Cortex of kidney (tissue), 1 donor: ENCODE data around the gene USP17L21.
"Not testable (repeated sequence)": the region's sequence is repeated elsewhere in the genome, so short reads cannot be mapped to it uniquely, and the experiment has no call there.

Experiments used
- DNase-seq: peaks from one replicate; lab custom pipeline; 2025; lab: John Stamatoyannopoulos, UW

USP17L21 gene, protein sequence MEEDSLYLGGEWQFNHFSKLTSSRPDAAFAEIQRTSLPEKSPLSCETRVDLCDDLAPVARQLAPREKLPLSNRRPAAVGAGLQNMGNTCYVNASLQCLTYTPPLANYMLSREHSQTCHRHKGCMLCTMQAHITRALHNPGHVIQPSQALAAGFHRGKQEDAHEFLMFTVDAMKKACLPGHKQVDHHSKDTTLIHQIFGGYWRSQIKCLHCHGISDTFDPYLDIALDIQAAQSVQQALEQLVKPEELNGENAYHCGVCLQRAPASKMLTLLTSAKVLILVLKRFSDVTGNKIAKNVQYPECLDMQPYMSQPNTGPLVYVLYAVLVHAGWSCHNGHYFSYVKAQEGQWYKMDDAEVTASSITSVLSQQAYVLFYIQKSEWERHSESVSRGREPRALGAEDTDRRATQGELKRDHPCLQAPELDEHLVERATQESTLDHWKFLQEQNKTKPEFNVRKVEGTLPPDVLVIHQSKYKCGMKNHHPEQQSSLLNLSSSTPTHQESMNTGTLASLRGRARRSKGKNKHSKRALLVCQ

DNA sequence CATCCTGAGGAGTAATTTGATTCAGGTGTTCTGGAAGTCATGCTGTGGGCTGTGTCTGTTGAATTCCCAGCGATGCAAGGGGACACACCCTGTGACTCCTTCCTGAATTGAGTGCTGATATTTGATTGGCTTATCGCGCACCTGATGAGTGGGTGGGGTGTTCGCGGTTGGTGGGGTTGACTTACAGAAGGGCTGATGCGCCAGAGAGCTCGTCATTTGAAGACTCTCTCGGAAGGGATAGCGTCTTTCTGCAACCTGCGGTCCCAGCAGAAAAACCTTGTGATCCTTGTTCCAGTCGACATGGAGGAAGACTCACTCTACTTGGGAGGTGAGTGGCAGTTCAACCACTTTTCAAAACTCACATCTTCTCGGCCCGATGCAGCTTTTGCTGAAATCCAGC, at the start of gene USP17L21:
Gene USP17L21 (plus strand): TSS at position 301 of the 400 bp plus-strand sequence. CDS start 0 bp downstream, at position 301.
- DNase-seq, result not testable (repeated sequence)

DNA sequence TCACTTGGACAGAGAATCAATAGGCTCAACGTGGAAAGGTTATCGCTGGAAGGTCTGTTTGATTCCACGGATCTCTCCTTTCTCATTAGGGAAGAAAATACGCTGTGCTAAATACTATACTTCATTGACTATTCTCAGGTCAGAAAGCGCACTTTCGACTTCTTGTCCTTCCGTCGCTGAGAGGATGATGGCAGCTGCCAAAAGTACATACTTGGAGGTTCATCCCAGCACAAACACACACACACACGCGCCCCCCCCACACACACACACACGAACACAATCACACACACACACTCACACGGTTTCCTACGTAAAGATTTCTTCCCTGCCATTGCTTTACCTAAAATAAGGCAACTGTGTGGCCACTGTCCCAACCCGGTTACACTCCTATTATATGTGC, 48.0 kb upstream of the USP17L21 start:
- DNase-seq, result not testable (repeated sequence)

DNA sequence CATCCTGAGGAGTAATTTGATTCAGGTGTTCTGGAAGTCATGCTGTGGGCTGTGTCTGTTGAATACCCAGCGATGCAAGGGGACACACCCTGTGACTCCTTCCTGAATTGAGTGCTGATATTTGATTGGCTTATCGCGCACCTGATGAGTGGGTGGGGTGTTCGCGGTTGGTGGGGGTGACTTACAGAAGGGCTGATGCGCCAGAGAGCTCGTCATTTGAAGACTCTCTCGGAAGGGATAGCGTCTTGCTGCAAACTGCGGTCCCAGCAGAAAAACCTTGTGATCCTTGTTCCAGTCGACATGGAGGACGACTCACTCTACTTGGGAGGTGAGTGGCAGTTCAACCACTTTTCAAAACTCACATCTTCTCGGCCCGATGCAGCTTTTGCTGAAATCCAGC, 47.6 kb upstream of the USP17L21 start, which contains the start of gene USP17L11:
Gene USP17L11 (plus strand): TSS at position 301 of the 400 bp plus-strand sequence. CDS start 0 bp downstream, at position 301.
- DNase-seq, result not testable (repeated sequence)

DNA sequence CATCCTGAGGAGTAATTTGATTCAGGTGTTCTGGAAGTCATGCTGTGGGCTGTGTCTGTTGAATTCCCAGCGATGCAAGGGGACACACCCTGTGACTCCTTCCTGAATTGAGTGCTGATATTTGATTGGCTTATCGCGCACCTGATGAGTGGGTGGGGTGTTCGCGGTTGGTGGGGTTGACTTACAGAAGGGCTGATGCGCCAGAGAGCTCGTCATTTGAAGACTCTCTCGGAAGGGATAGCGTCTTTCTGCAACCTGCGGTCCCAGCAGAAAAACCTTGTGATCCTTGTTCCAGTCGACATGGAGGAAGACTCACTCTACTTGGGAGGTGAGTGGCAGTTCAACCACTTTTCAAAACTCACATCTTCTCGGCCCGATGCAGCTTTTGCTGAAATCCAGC, 42.8 kb upstream of the USP17L21 start, which contains the start of gene USP17L12:
Gene USP17L12 (plus strand): TSS at position 301 of the 400 bp plus-strand sequence. CDS start 0 bp downstream, at position 301.
- not testable (repeated sequence) for DNase-seq

DNA sequence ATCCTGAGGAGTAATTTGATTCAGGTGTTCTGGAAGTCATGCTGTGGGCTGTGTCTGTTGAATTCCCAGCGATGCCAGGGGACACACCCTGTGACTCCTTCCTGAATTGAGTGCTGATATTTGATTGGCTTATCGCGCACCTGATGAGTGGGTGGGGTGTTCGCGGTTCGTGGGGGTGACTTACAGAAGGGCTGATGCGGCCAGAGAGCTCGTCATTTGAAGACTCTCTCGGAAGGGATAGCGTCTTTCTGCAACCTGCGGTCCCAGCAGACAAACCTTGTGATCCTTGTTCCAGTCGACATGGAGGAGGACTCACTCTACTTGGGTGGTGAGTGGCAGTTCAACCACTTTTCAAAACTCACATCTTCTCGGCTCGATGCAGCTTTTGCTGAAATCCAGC, 38.1 kb upstream of the USP17L21 start, which contains the start of gene USP17L13:
Gene USP17L13 (plus strand): TSS at position 301 of the 400 bp plus-strand sequence. CDS start 0 bp downstream, at position 301.
- DNase-seq, result not testable (repeated sequence)

DNA sequence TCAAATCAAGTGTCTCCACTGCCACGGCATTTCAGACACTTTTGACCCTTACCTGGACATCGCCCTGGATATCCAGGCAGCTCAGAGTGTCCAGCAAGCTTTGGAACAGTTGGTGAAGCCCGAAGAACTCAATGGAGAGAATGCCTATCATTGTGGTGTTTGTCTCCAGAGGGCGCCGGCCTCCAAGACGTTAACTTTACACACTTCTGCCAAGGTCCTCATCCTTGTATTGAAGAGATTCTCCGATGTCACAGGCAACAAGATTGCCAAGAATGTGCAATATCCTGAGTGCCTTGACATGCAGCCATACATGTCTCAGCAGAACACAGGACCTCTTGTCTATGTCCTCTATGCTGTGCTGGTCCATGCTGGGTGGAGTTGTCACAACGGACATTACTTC, 32.4 kb upstream of the USP17L21 start:
- not testable (repeated sequence) for DNase-seq

DNA sequence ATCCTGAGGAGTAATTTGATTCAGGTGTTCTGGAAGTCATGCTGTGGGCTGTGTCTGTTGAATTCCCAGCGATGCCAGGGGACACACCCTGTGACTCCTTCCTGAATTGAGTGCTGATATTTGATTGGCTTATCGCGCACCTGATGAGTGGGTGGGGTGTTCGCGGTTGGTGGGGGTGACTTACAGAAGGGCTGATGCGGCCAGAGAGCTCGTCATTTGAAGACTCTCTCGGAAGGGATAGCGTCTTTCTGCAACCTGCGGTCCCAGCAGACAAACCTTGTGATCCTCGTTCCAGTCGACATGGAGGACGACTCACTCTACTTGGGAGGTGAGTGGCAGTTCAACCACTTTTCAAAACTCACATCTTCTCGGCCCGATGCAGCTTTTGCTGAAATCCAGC, 28.6 kb upstream of the USP17L21 start, which contains the start of gene USP17L15:
Gene USP17L15 (plus strand): TSS at position 301 of the 400 bp plus-strand sequence. CDS start 0 bp downstream, at position 301.
- not testable (repeated sequence) for DNase-seq

DNA sequence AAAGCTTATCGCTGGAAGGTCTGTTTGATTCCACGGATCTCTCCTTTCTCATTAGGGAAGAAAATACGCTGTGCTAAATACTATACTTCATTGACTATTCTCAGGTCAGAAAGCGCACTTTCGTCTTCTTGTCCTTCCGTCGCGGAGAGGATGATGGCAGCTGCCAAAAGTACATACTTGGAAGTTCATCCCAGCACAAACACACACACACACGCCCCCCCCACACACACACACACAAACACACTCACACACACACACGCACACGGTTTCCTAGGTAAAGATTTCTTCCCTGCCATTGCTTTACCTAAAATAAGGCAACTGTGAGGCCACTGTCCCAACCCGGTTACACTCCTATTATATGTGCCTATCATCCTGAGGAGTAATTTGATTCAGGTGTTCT, 24.2 kb upstream of the USP17L21 start:
- DNase-seq, result not testable (repeated sequence)

DNA sequence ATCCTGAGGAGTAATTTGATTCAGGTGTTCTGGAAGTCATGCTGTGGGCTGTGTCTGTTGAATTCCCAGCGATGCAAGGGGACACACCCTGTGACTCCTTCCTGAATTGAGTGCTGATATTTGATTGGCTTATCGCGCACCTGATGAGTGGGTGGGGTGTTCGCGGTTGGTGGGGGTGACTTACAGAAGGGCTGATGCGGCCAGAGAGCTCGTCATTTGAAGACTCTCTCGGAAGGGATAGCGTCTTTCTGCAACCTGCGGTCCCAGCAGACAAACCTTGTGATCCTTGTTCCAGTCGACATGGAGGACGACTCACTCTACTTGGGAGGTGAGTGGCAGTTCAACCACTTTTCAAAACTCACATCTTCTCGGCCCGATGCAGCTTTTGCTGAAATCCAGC, 19.1 kb upstream of the USP17L21 start, which contains the start of gene USP17L17:
Gene USP17L17 (plus strand): TSS at position 301 of the 400 bp plus-strand sequence. CDS start 0 bp downstream, at position 301.
- not testable (repeated sequence) for DNase-seq

DNA sequence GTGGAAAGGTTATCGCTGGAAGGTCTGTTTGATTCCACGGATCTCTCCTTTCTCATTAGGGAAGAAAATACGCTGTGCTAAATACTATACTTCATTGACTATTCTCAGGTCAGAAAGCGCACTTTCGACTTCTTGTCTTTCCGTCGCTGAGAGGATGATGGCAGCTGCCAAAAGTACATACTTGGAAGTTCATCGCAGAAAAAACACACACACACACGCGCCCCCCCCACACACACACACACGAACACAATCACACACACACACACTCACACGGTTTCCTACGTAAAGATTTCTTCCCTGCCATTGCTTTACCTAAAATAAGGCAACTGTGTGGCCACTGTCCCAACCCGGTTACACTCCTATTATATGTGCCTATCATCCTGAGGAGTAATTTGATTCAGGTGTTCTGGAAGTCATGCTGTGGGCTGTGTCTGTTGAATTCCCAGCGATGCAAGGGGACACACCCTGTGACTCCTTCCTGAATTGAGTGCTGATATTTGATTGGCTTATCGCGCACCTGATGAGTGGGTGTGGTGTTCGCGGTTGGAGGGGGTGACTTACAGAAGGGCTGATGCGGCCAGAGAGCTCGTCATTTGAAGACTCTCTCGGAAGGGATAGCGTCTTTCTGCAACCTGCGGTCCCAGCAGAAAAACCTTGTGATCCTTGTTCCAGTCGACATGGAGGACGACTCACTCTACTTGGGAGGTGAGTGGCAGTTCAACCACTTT, 14.6 kb upstream of the USP17L21 start, which contains the start of gene USP17L18:
Gene USP17L18 (plus strand): TSS at position 678 of the 728 bp plus-strand sequence. CDS start 0 bp downstream, at position 678.
- not testable (repeated sequence) for DNase-seq

DNA sequence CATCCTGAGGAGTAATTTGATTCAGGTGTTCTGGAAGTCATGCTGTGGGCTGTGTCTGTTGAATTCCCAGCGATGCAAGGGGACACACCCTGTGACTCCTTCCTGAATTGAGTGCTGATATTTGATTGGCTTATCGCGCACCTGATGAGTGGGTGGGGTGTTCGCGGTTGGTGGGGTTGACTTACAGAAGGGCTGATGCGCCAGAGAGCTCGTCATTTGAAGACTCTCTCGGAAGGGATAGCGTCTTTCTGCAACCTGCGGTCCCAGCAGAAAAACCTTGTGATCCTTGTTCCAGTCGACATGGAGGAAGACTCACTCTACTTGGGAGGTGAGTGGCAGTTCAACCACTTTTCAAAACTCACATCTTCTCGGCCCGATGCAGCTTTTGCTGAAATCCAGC, 9.6 kb upstream of the USP17L21 start, which contains the start of gene USP17L19:
Gene USP17L19 (plus strand): TSS at position 301 of the 400 bp plus-strand sequence. CDS start 0 bp downstream, at position 301.
- DNase-seq, result not testable (repeated sequence)

DNA sequence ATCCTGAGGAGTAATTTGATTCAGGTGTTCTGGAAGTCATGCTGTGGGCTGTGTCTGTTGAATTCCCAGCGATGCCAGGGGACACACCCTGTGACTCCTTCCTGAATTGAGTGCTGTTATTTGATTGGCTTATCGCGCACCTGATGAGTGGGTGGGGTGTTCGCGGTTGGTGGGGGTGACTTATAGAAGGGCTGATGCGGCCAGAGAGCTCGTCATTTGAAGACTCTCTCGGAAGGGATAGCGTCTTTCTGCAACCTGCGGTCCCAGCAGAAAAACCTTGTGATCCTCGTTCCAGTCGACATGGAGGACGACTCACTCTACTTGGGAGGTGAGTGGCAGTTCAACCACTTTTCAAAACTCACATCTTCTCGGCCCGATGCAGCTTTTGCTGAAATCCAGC, 4.8 kb upstream of the USP17L21 start, which contains the start of gene USP17L20:
Gene USP17L20 (plus strand): TSS at position 301 of the 400 bp plus-strand sequence. CDS start 0 bp downstream, at position 301.
- not testable (repeated sequence) for DNase-seq

DNA sequence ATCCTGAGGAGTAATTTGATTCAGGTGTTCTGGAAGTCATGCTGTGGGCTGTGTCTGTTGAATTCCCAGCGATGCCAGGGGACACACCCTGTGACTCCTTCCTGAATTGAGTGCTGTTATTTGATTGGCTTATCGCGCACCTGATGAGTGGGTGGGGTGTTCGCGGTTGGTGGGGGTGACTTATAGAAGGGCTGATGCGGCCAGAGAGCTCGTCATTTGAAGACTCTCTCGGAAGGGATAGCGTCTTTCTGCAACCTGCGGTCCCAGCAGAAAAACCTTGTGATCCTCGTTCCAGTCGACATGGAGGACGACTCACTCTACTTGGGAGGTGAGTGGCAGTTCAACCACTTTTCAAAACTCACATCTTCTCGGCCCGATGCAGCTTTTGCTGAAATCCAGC, 4.6 kb downstream of the USP17L21 start, which contains the start of gene USP17L22:
Gene USP17L22 (plus strand): TSS at position 301 of the 400 bp plus-strand sequence. CDS start 0 bp downstream, at position 301.
- DNase-seq, result not testable (repeated sequence)

DNA sequence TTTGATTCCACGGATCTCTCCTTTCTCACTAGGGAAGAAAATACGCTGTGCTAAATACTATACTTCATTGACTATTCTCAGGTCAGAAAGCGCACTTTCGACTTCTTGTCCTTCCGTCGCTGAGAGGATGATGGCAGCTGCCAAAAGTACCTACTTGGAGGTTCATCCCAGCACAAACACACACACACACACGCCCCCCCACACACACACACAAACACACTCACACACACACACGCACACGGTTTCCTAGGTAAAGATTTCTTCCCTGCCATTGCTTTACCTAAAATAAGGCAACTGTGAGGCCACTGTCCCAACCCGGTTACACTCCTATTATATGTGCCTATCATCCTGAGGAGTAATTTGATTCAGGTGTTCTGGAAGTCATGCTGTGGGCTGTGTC, 9.0 kb downstream of the USP17L21 start:
- DNase-seq, result not testable (repeated sequence)
